ENCODE measurements around the gene LEMD1.
"Not testable (repeated sequence)": the region's sequence is repeated elsewhere in the genome, so short reads cannot be mapped to it uniquely, and the experiment has no call there.

LEMD1 gene

DNA sequence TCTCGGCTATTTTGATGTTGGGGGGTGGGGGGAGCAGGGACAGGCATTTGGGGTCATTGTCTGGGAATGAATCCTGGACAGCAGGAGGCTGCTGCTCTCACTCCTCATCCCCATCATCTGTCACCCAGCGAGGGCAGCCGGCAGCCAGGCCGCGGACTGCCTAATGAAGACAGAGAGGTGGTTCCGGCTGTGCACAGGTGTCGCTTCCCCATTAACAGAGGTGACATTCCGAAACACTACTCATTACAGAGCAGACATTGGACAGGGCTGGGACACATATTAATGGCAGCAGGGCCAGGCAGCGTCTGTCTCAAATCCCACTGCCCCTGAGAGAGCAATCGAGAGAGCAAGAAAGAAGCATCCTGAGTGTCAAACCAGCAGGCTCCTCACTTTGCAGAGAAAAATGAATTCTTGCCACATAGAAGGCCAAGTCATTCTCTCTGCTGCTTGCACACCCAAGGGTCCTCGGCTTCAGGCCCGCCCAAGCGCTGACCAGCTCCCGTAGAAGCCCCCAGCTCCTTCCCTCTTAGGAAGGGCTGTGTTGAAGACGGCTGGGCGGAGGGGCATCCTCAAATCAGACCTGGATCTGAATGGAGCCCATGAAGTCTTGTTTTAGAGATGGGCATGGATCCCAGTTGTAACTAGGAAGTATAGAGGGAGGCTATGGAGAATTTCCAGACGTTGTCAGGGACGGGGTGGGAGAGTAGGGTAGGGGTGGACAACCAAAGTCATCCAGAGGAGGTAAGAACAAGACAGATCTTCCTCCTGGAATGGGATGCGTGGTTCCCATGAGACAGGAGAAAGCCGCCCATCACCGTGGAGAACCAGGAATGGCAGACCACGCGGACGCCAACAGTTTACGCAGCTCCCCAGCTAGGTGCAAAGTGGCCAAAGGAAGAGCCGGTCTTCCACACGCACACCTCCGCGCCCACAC lies 8.2 kb upstream of the LEMD1 start:
- no peak for DNase-seq (ENCODE audit: low read depth)

DNA sequence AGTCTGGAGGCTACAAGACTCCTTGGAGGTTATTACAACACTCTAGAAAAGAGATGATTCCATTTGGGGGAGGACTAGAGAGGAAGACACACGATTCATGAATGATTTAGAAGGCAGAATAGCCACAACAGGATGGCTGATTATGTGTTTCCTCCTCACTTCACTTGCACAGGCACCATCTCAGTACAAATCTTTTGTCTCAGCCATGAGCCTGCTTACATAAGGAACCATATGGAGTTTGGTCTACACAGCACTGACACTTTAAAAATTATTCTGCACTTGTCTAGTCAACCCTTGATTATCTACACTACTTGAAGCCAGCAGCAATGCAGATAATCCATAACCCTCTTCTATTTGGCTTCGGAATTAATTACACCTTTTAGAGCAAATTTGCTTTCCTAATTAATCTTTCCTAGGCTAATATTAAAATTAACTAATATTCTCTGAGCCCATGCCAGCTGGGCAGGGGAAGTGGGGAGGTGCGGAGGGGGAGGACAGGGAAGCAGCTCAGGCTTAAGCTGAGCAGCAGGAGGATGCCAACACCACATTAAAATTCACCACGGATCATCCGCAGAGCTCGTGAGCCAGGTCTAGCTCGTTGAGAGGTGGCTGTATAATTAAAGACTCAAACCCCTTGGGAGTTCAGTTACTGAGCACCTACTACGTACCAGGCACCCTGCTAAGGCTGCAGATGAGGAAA lies 3.2 kb upstream of the LEMD1 start:
- DNase-seq (ENCODE audit: low read depth), result no peak

DNA sequence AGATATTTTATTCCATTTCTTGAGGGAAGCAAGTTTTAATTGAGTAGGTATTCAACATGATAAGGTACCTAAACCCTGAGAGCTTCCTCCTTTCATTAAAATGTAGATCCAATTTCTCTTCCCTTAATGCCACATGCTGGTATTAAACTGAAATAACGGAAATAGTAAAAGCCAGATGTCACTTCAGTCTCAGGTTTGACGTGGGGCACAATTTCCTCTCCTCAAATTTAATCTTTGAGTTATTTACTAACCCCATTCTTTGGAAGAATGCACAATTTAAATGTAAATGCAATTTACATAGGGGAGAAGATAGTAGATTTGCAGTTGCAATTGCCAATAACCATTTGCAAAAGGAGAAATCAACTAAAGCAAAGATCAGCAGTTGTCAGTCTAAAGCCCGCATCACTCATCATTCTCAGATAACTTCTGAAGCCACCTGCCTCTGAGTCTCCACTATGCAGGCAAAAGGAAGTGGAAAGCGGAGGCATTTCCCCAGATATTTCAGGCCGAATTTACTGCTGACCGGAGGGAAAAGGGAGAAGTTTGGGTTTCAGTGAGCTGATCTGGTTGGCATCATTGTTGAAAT lies 2.1 kb upstream of the LEMD1 start:
- no peak for DNase-seq (ENCODE audit: low read depth)

DNA sequence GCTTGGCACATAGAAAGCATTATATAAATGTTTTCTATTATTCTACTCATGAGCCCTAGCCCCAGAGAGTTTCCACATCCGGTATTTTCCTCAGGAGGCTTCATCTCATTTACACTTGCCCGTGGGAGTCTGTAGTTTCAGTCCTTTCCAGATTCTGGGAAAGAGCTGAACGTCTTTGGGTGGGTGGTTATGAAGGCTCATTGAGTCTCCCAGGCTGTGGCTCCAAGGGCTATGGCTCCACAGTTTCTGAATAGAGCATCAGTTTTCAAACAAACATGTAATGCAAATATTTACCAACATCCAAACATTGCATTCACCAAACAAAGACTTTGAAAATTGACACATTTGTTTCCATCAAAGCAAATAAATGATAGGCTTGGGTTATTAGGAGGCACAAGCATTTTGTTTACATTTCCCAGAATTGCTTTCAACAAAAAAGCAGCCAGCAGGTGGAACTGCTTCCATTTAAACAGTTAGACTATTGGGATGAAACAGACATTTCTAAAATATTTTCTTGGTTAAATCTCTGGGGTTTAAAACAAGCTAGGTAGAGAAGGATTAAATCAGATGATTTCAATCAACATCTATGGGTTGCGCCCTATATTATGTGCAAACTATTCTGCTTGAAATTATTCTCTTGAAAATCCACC lies 1.3 kb upstream of the LEMD1 start:
- no peak for DNase-seq (ENCODE audit: low read depth)

DNA sequence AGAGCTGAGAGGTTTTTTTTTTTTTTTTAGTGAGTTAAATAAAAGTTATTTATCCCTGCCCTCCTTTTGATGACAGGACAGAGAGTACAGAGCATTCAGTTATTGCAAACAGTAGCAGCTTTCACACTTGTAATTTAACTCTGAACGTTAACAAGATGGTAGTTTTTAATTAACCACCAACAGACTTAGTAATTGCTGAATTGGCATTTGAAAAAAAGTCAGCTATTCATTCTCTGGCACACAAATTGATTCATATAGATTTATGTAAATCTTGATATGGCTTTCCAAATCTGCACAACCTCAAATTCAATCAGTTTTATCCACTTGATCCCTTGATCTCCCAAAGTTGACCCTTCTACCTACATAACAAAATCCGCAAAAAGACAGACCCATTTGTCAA lies 918 bp downstream of the LEMD1 start:
- no peak for DNase-seq (ENCODE audit: low read depth)

DNA sequence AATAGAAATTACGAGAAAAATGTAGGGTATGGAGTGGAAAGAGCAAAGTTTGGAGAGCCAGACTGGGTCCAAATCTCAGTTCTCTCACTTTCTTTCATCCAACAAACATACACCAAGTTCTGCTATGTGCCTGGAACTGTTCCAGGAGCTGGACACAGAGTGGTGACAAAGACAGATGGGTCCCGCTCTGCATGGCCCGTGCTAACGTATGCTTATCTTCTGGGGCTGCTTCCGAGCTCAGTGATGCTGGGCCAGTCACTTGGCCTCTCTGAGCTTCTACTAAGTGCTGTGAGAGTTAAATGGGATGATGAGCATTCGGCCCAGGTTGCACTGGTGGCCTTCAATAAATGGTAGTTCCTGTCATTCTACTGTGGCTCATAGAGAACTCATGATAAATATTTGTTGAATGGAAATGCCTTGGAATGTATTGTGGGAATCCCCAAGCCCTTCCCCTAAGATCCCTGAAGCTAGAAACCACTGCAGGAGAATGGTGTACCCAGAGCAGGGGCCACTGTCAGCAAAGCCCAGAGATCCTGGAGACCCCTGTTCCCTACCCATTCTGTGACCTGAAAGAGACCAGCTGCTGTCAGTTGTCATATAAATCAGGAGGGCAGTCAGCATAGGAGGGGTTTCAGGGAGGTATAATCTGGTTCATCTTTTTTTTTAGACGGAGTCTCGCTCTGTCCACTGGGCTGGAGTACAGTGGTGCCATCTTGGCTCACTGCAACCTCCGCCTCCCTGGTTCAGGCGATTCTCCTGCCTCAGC lies 3.8 kb downstream of the LEMD1 start:
- no peak for DNase-seq (ENCODE audit: low read depth)

DNA sequence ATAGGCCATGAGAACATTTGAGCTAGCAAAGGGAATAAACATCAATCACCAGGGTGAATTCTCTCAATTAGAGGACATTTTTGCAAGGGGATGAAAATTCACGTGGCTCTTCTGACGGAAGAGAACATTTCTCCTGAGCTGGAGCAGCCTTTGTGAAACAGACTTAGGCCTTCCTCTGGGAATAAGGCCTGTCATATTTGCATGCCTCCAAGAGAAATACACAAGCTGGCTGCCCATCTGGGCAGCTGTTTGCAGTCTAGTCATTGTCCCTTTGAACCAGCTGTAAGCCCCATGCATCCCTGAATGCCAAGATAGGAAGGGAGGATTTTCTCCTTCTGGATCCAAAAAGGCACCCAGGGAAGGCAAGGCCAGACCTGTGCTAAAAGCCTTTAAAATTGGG lies 5.5 kb downstream of the LEMD1 start:
- no peak for DNase-seq (ENCODE audit: low read depth)

DNA sequence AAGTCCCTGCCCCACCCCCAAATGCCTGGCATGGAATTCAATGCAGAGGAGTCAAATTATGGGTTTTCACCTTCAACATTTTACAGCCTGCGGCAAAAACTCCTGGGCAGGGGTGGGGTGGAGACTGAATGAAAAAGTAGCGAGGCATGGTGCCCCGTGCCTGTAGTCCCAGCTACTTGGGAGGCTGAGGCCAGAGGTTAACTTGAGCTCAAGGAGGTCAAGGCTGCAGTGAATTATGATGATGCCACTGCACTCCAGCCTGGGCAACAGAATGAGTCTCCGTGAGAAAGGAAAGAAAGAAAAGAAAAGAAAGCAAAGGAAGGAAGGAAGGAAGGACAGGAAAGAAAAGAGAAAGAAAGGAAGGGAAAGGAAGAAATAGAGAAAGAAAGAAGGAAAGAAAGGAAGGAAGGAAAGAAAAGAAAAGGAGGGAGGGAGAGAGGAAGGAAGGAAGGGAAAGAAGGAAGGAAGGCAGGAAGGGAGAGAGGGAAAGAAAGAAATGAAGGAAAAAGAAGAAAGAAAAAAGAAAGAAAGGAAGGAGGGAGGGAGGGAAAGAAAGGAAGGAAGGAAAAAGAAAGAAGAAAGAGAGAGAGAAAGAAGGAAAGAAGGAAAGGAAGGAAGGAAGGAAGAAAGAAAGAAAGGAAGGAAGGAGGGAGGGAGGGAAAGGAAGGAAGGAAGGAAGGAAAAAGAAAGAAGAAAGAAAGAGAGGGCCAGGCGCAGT lies 11.1 kb downstream of the LEMD1 start:
- DNase-seq (ENCODE audit: low read depth), result no peak

DNA sequence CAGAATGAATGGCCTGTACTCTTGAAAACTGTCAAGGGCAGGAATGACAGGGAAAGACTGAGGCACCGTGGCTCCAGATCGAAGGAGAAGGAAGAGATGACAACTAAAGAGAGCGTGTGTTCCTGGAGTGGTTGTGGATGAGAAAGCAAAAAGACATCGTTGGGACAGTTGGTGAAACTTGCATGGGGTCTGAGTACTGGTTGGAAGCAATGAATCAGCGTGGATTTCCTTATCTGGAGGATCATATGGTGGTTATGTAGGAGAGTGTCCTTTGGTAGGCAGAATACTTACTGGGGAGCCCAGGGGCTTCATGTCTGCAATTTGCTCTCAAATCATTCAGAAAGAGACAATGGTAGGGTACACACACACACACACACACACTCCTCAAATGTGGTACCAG lies 13.9 kb downstream of the LEMD1 start:
- DNase-seq (ENCODE audit: low read depth), result no peak

DNA sequence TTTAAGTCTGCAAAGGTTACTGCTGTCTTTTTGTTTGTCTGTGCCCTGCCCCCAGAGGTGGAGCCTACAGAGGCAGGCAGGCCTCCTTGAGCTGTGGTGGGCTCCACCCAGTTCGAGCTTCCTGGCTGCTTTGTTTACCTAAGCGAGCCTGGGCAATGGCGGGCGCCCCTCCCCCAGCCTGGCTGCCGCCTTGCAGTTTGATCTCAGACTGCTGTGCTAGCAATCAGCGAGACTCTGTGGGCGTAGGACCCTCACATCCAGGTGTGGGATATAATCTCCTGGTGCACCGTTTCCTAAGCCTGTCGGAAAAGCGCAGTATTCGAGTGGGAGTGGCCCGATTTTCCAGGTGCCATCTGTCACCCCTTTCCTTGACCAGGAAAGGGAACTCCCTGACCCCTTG lies 15.6 kb downstream of the LEMD1 start:
- DNase-seq (ENCODE audit: low read depth), result not testable (repeated sequence)

DNA sequence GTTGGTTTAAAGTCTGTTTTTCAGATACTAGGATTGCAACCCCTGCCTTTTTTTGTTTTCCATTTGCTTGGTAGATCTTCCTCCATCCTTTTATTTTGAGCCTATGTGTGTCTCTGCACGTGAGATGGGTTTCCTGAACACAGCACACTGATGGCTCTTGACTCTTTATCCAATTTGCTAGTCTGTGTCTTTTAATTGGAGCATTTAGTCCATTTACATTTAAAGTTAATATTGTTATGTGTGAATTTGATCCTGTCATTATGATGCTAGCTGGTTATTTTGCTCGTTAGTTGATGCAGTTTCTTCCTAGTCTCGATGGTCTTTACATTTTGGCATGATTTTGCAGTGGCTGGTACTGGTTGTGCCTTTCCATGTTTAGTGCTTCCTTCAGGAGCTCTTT lies 17.4 kb downstream of the LEMD1 start:
- DNase-seq (ENCODE audit: low read depth), result not testable (repeated sequence)

DNA sequence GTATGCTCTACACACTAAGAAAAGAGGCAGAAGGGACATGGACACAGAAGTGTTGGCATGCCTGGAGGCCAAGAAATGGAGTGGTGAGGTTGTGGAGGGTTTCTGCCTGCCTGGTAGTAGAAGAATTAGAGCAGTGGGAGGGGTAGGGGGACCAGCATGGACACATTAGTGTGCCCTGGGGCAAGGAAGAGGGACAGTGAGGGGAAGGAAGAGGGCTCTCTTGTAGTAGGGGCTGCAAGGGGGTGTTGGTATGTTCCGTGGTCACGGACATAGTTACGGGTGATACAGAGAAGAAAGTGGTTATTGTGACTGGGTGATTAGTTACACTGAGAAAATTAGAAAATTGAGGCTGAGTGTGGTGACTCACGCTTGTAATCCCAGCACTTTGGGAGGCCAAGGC lies 23.3 kb downstream of the LEMD1 start:
- no peak for DNase-seq (ENCODE audit: low read depth)

DNA sequence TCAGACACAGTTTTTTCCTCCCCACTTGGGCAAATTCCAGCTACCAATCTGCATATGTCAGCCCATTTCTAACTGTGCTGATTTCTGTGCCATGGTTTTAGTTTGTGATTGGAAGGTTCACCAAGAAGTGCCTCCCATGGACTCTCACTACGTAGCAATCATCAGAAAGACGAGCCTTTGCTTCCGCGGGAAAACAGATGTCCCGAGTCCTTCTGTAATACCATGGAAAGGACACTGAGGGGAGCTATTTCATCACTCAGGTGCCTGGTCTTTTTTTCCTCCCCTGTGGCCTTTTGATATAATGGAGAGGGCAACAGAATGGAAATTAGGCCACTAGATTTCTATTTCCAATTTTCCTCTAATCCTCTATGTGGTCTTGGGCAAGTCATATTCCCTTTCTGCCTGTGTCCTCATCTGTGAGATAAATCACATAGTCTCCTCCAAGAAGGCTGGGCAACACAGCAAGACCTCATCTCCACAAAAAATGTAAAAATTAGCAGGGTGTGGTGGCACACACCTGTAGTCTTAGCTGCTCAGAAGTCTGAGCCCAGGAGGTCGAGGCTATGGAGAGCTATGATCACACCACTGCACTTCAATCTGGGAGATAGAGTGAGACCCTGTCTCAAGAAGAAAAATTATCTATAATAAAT lies 24.8 kb downstream of the LEMD1 start:
- peak; percentile 29 for DNase-seq (ENCODE audit: low read depth)

DNA sequence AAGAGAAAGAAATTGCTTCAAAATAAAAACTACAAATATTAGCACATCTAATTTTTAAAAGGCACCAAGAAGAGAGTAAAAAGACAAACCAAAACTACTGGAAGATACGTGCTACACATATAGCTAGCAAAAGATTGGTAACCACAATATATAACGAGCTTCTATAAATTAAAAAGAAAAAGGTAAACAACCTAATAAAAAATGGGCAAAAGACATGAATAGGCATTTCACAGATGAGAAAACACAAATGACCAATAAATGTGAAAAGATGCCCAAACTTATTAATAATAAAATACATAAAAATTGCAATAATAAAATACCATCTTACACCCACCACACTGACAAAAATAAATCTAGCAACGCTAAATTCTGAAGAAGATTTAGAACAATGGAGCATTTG lies 26.2 kb downstream of the LEMD1 start:
- DNase-seq (ENCODE audit: low read depth), result no peak

DNA sequence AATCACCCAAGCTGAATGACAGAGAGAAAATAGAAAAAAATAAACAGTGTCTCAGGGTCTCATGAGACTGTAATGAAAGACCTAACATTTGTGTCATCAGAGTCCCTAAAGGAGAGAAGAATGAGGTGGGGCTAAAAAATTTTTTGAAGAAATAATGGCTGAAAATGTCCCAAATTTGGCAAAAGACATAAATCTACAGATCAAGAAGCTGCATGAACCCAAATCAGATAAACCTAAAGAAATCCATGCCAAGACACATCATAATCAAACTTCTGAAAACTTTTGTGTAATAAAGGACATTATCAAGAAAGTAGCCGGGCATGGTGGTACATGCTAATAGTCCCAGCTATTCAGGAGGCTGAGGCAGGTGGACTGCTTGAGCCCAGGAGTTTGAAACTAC lies 29.2 kb downstream of the LEMD1 start:
- DNase-seq (ENCODE audit: low read depth), result no peak

DNA sequence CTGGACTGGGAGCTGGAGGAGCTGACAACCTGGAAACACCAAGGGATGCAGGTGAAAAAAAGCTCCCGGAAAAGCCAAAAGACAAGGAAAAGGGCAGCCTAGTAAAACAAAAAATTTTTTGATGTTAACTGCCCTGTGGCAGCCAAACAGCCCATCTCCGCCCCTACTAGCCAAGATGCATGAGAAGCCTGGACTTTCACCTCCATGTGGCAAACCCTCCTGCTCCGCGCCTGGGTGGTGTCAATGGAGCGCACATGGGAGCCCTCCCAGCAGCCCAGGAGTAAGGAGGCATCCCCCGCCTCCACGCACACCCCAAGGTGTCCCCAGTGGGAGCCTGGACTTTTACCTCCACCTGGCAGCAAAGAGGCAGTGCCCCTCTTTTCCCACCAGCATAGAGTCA lies 30.5 kb downstream of the LEMD1 start:
- no peak for DNase-seq (ENCODE audit: low read depth)

DNA sequence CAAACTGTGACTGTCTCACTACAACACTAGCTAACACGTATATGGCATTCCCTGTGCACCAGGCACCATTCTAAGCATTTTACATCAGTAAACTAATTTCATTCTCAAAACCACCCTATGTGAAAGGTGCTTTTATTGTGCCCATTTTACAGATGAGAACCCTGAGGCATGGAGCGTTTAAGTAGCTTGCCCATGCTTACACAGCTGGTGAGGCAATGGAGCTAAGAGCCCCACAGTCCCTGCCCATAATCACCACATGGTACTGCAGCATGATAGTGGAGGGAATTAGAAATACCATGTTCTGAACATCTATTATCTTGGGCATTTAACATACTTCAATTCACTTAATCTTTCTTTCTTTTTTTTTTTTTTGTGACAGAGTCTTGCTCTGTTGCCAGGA lies 34.0 kb downstream of the LEMD1 start:
- DNase-seq (ENCODE audit: low read depth), result no peak

DNA sequence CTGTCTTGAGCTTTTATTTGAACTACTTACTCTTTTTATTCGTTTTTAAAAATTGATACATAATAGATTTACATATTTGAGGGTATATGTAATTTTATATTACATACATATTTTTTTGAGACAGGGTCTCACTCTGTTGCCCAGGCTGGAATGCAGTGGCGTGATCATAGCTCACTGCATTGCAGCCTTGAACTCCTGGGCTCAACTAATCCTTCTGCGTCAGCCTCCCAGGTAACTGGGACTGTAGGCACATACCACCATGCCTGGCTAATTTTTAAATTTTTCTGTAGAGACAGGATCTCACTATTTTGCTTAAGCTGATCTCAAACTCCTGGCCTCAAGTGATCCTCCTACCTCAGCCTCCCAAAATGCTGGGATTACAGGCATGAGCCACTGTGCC lies 38.9 kb downstream of the LEMD1 start:
- not testable (repeated sequence) for DNase-seq (ENCODE audit: low read depth)

DNA sequence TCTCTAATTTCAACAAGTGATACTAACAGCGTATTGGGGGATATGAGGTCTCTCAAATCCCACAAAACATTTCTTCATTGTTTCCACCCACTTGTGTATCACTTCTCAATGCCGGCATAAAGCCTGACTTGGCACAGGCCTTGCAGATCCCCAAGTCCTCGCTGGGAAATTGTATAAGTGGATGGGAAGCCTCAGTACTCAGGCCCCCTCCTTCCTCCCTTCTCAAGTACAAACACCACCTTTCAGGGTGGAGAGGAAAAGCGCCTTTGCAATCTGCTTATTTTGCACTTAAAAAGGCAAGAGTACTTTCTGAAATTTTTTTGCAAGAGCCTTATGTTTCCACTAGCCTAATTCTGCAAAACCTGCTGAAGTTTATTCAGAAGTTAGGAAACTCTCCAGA lies 39.3 kb downstream of the LEMD1 start:
- DNase-seq (ENCODE audit: low read depth), result no peak

DNA sequence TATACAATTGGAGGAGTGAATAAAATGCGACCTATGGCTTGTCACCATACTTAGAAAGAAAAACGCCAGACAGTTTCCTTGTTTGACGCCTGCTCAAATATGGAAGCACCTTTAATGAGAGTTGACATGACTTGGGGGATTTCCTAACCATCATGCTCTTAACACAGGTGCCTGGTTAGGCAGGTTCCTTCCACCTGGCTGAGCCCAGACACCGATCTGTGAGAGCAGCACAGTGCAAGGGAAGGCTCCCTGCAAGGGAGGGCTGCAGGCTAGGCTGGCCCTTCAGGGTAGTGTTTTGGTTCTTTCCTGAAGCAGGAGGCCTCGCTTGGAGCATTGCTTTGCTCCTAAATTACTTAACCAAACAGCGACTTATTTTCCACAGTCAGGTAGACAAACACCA lies 40.6 kb downstream of the LEMD1 start:
- DNase-seq (ENCODE audit: low read depth), result no peak

DNA sequence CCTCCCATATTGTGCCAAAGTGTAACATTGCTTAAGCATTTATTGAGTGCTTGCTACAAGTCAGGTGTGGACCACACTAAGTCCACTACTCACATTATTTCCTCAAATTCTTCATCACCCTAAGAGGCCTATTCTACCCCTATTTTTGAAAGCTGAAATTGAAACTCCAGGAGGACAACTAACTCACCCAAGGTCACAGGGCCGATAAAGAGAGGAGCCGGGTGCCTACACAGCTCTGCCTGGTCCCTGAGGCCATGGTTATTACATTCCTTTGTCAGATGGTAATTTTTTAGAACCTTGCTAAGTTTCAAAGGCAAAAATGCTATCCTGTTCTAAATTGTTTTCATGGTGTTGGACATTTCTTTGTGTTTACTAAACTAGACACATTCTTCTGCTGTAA lies 41.0 kb downstream of the LEMD1 start:
- no peak for DNase-seq (ENCODE audit: low read depth)
